Psoas muscle (tissue), 8 donors: ENCODE results near the gene VWA3B. TPM values are rescaled to one million over a fixed set of nuclear protein-coding genes. Genes with fewer than 3 reads are reported as not detected.
"Not testable (repeated sequence)": the region's sequence is repeated elsewhere in the genome, so short reads cannot be mapped to it uniquely, and the experiment has no call there.

Source experiments
- ATAC-seq, 4 donors: fragments of 200-7000 bp; cut with Tn5 transposase; one replicate each; pipeline ENCODE4 v1.9.1; 2020; ENCODE audit warnings: moderate library complexity in 3 of 4, mild to moderate bottlenecking in 2 of 4
- DNase-seq, 2 donors: peaks; one replicate each; pipeline ENCODE4 v3.0.0-alpha.2; 2020
- H3K27ac ChIP-seq: fragments of 200-600 bp; one replicate; pipeline ENCODE4 v1.8.0; 2022
- H3K27me3 ChIP-seq, 3 donors: fragments of 200-600 bp in 1 of 3; one replicate each; pipeline versions ENCODE4 v1.6.1 to v1.8.0; 2013 to 2022; ENCODE audit warnings: low read length in 2 of 3, mild to moderate bottlenecking in 2 of 3, moderate library complexity in 1 of 3; ENCODE audit not compliant: insufficient read depth in 3 of 3
- H3K36me3 ChIP-seq, 2 donors: fragments of 200-600 bp in 1 of 2; one replicate each; pipeline versions ENCODE4 v1.6.1 to v1.8.0; 2013 to 2022; ENCODE audit warnings: low read depth in 1 of 2, mild to moderate bottlenecking in 1 of 2, moderate library complexity in 1 of 2; ENCODE audit not compliant: insufficient read depth in 1 of 2
- H3K4me1 ChIP-seq: fragments of 200-600 bp; one replicate; pipeline ENCODE4 v1.8.0; 2022
- H3K4me3 ChIP-seq: fragments of 200-600 bp; one replicate; pipeline ENCODE4 v1.8.0; 2022; ENCODE audit warnings: mild to moderate bottlenecking
- H3K9me3 ChIP-seq: fragments of 200-600 bp; one replicate; pipeline ENCODE4 v1.8.0; 2022
- CTCF ChIP-seq: fragments of 200-600 bp; IDR thresholded peaks from one replicate; pipeline ENCODE4 v1.8.0; 2022; ENCODE audit warnings: antibody characterized with exemption
- WGBS, 3 donors: extraction: QIAGEN DNeasy Blood & Tissue Kit; methylation state at CpG; one replicate each; pipeline versions ENCODE4 v1.1.6 to v1.1.7; 2013; 5-methylcytosine and 5-hydroxymethylcytosine counted together
- intact Hi-C, 2 donors: fragments of 100-400 bp; cut with DNase I; formaldehyde crosslinking; loops; one replicate each; pipeline versions ENCODE4 v1.11.0 to v1.14.2; 2022
- polyA plus RNA-seq, 3 donors: library from polyadenylated mRNA; stranded (reverse); fragments of 200-250 nt; gene quantifications; one replicate each; pipeline ENCODE4 v1.2.3, GENCODE V29; 2013
- total RNA-seq, 4 donors: library from RNA; stranded (reverse); fragmentation: NEBNext Ultra II Directional in 2 of 4; extraction: Animal tissue kit (Norgen Biotek cat#: 25700) in 2 of 4; gene quantifications; one replicate each; pipeline versions ENCODE4 v1.2.1 to v1.2.4, GENCODE V29; 2021 to 2023
- donor health status: healthy with polysubstance abuse.
- donor health status: DM: no; HTN: no; CAD: no; lungs with moderate emphysema.
- donor health status: Bipolar disorder and iron deficiency.
- donor health status: healthy.
- donor health status: DM: yes; HTN: yes; CAD: no.
- donor health status: DM: no; HTN: no; CAD: no.
- donor health status: DM: no; HTN: no; CAD: no.
- donor health status: DM: yes; HTN: yes; CAD: no.

Gene VWA3B
- total and polyA plus RNA-seq, 7 donors = 0.01 to 0.24 (median 0.21) TPM; not detected in 3

- ATAC-seq (no peak), DNase-seq (no peak)
- intact Hi-C loops = no loop called here
- H3K9me3 ChIP-seq = peaks cover 26% of the 10 kb centered on the region
- H3K27me3 ChIP-seq = no peaks in the 10 kb centered on the region
- no peak overlapping the region for H3K27ac ChIP-seq
- no peak for TF ChIP-seq CTCF
- no peaks in the 10 kb centered on the region for H3K4me1 ChIP-seq
- H3K4me3 ChIP-seq = no peak overlapping the region
- no peaks in the 10 kb centered on the region for H3K36me3 ChIP-seq
- 82 to 100% (median 95%) methylated on average over 1 of the region's 1 CpG for WGBS, 3 donors
Measured at GRCh38 chr2:98263362-98263761, 176.4 kb downstream of the VWA3B start.

- ATAC-seq, H3K4me1 ChIP-seq, H3K36me3 ChIP-seq, H3K4me3 ChIP-seq, DNase-seq, intact Hi-C loops, H3K27me3 ChIP-seq, H3K27ac ChIP-seq: not testable (repeated sequence)
- H3K9me3 ChIP-seq = peaks cover 12% of the 10 kb centered on the region
Measured at GRCh38 chr2:98268225-98268624, 181.3 kb downstream of the VWA3B start.

GRCh38 chr2:98269274-98269673 lies 182.3 kb downstream of the VWA3B start:
- WGBS, 3 donors = 35 to 46% (median 44%) methylated on average over 2 of the region's 2 CpGs
- Histone ChIP-seq H3K4me3 (no peak overlapping the region), H3K36me3 (no peaks in the 10 kb centered on the region), H3K27ac (no peak overlapping the region), H3K4me1 (no peaks in the 10 kb centered on the region), H3K27me3 (no peaks in the 10 kb centered on the region), H3K9me3 (peaks cover 1% of the 10 kb centered on the region)
- TF ChIP-seq CTCF = peak; percentile 66
- DNase-seq (no peak), ATAC-seq (peak; percentile 44 to 76 (median 66))
- intact Hi-C loops = no loop called here

GRCh38 chr2:98269830-98270229 lies 182.9 kb downstream of the VWA3B start:
- no peak for TF ChIP-seq CTCF
- Histone ChIP-seq H3K4me1 (no peaks in the 10 kb centered on the region), H3K9me3 (no peaks in the 10 kb centered on the region), H3K27ac (no peak overlapping the region), H3K27me3 (no peaks in the 10 kb centered on the region), H3K36me3 (no peaks in the 10 kb centered on the region), H3K4me3 (no peak overlapping the region)
- DNase-seq (no peak), ATAC-seq (no peak)
- intact Hi-C loops = loop anchor here (2.0 to 10.0 kb wide), 3 partner anchors 105 to 465 kb away; no protein-coding TSS in a partner anchor
- WGBS, 3 donors = 79 to 82% (median 80%) methylated on average over 2 of the region's 2 CpGs

GRCh38 chr2:98277162-98277859 lies 190.3 kb downstream of the VWA3B start:
- DNase-seq = no peak
- no peaks in the 10 kb centered on the region for H3K36me3 ChIP-seq
- no peak for TF ChIP-seq CTCF
- intact Hi-C loops = loop anchor here (10.0 kb wide), 2 partner anchors 97 to 473 kb away; no protein-coding TSS in a partner anchor
- H3K4me1 ChIP-seq = no peaks in the 10 kb centered on the region
- ATAC-seq = no peak
- no peaks in the 10 kb centered on the region for H3K27me3 ChIP-seq
- H3K9me3 ChIP-seq = no peaks in the 10 kb centered on the region
- 48 to 55% (median 53%) methylated on average over 9 of the region's 9 CpGs for WGBS, 3 donors
- H3K4me3 ChIP-seq = no peak overlapping the region
- no peak overlapping the region for H3K27ac ChIP-seq
